H9 (cell line): ENCODE results near the gene NR1D1. TPM values are rescaled to one million over a fixed set of nuclear protein-coding genes. Genes with fewer than 3 reads are reported as not detected.
A peak's percentile ranks its signal among the peaks of the same experiment; 100 is the strongest.

Experiments
- DNase-seq: peaks from one replicate; pipeline ENCODE4 v3.0.0-alpha.2; 2017
- H2AFZ ChIP-seq: one replicate; pipeline ENCODE4 v1.6.1; 2013; ENCODE audit warnings: mild to moderate bottlenecking, low read length, control low read depth, moderate library complexity
- H2AK5ac ChIP-seq: 2 replicates; pipeline ENCODE4 v1.6.1; 2013; ENCODE audit warnings: low read length, control low read depth, mixed read lengths; ENCODE audit not compliant: insufficient read length
- H2BK120ac ChIP-seq: one replicate; pipeline ENCODE4 v1.6.1; 2013; ENCODE audit warnings: low read depth, mild to moderate bottlenecking, low read length, control low read depth, inconsistent platforms; ENCODE audit not compliant: poor library complexity, severe bottlenecking
- H2BK12ac ChIP-seq: 2 replicates; pipeline ENCODE4 v1.6.1; 2013; ENCODE audit warnings: low read length, control low read depth, mixed read lengths, low read depth; ENCODE audit not compliant: insufficient read length
- H2BK15ac ChIP-seq: 2 replicates; pipeline ENCODE4 v1.6.1; 2013; ENCODE audit warnings: low read depth, low read length, control low read depth
- H2BK20ac ChIP-seq: one replicate; pipeline ENCODE4 v1.6.1; 2013; ENCODE audit warnings: low read depth, mild to moderate bottlenecking, low read length, control low read depth, inconsistent platforms; ENCODE audit not compliant: poor library complexity, severe bottlenecking
- H2BK5ac ChIP-seq: 2 replicates; pipeline ENCODE4 v1.6.1; 2013; ENCODE audit warnings: low read length, control low read depth, mixed read lengths; ENCODE audit not compliant: insufficient read length
- H3K14ac ChIP-seq: 2 replicates; pipeline ENCODE4 v1.6.1; 2013; ENCODE audit warnings: low read length, control low read depth; ENCODE audit not compliant: insufficient read depth
- H3K18ac ChIP-seq: 2 replicates; pipeline ENCODE4 v1.6.1; 2013; ENCODE audit warnings: low read depth, mild to moderate bottlenecking, mixed read lengths, low read length, control low read depth; ENCODE audit not compliant: insufficient read length
- H3K23ac ChIP-seq: 2 replicates; pipeline ENCODE4 v1.6.1; 2013; ENCODE audit warnings: low read length, control low read depth, mixed read lengths, low read depth; ENCODE audit not compliant: insufficient read length
- H3K23me2 ChIP-seq: 2 replicates; pipeline ENCODE4 v1.6.1; 2013; ENCODE audit warnings: low read depth, mild to moderate bottlenecking, mixed read lengths, low read length, control low read depth; ENCODE audit not compliant: insufficient read length, poor library complexity, severe bottlenecking
- H3K27ac ChIP-seq: 2 replicates; pipeline ENCODE4 v1.5.1; 2013; ENCODE audit warnings: low read length, control low read depth, mixed read lengths, low read depth; ENCODE audit not compliant: insufficient read length
- H3K27me3 ChIP-seq: 2 replicates; pipeline ENCODE4 v1.6.1; 2013; ENCODE audit warnings: low read length, control low read depth, inconsistent platforms; ENCODE audit not compliant: insufficient read depth
- H3K4ac ChIP-seq: 2 replicates; pipeline ENCODE4 v1.6.1; 2013; ENCODE audit warnings: low read depth, mild to moderate bottlenecking, control low read depth, inconsistent platforms, low read length, moderate library complexity
- H3K4me1 ChIP-seq: 2 replicates; pipeline ENCODE4 v1.6.1; 2013; ENCODE audit warnings: low read length, control low read depth, inconsistent platforms; ENCODE audit not compliant: insufficient read depth
- H3K4me2 ChIP-seq: 2 replicates; pipeline ENCODE4 v1.6.1; 2013; ENCODE audit warnings: low read length, control low read depth, mixed read lengths; ENCODE audit not compliant: insufficient read length, insufficient read depth
- H3K56ac ChIP-seq: 2 replicates; pipeline ENCODE4 v1.6.1; 2013; ENCODE audit warnings: low read depth, mild to moderate bottlenecking, mixed read lengths, low read length, control low read depth; ENCODE audit not compliant: insufficient read length
- H3K79me1 ChIP-seq: 2 replicates; pipeline ENCODE4 v1.6.1; 2013; ENCODE audit warnings: low read depth, mild to moderate bottlenecking, moderate library complexity, low read length, control low read depth, inconsistent platforms; ENCODE audit not compliant: insufficient read depth, poor library complexity, severe bottlenecking
- H3K79me2 ChIP-seq: 2 replicates; pipeline ENCODE4 v1.6.1; 2013; ENCODE audit warnings: low read length, control low read depth, inconsistent platforms; ENCODE audit not compliant: insufficient read depth
- H3K9ac ChIP-seq: 2 replicates; pipeline ENCODE4 v1.6.1; 2013; ENCODE audit warnings: low read length, control low read depth, mixed read lengths; ENCODE audit not compliant: insufficient read length; ENCODE audit errors: extremely low read depth
- H3K9me3 ChIP-seq: one replicate; pipeline ENCODE4 v1.6.1; 2013; ENCODE audit warnings: low read depth, low read length, inconsistent platforms; ENCODE audit not compliant: control insufficient read depth
- H3T11ph ChIP-seq: one replicate; pipeline ENCODE4 v1.6.1; 2013; ENCODE audit warnings: mild to moderate bottlenecking, low read length, control low read depth, inconsistent platforms
- H4K20me1 ChIP-seq: one replicate; pipeline ENCODE4 v1.6.1; 2013; ENCODE audit not compliant: control insufficient read depth, insufficient read length, insufficient read depth
- H4K5ac ChIP-seq: 2 replicates; pipeline ENCODE4 v1.6.1; 2013; ENCODE audit warnings: low read depth, mild to moderate bottlenecking, mixed read lengths, low read length, control low read depth; ENCODE audit not compliant: insufficient read length
- H4K8ac ChIP-seq: replicated peaks from 2 replicates; pipeline ENCODE4 v1.6.1; 2013; ENCODE audit warnings: low read length, control low read depth, mixed read lengths, low read depth; ENCODE audit not compliant: insufficient read length
- H4K91ac ChIP-seq: 2 replicates; pipeline ENCODE4 v1.6.1; 2013; ENCODE audit warnings: low read depth, mild to moderate bottlenecking, moderate library complexity, mixed read lengths, low read length, control low read depth; ENCODE audit not compliant: insufficient read length
- H3K27ac Mint-ChIP-seq, 3 experiments: 2 replicates in 2 of 3; 3 replicates in 1 of 3; pipeline ENCODE4 v1.8.0; 2020 to 2021; ENCODE audit warnings: mixed read lengths in 3 of 3, mild to moderate bottlenecking in 1 of 3, moderate library complexity in 1 of 3
- H3K27me3 Mint-ChIP-seq: 2 replicates; pipeline ENCODE4 v1.8.0; 2021; ENCODE audit warnings: low read depth, mild to moderate bottlenecking, moderate library complexity, mixed read lengths
- H3K36me3 Mint-ChIP-seq, 3 experiments: 2 replicates in 2 of 3; 3 replicates in 1 of 3; pipeline ENCODE4 v1.8.0; 2020 to 2021; ENCODE audit warnings: low read depth in 3 of 3, mixed read lengths in 3 of 3; ENCODE audit not compliant: insufficient read depth in 1 of 3
- H3K4me1 Mint-ChIP-seq, 2 experiments: 2 replicates each; pipeline ENCODE4 v1.8.0; 2020; ENCODE audit warnings: mixed read lengths in 2 of 2
- H3K4me3 Mint-ChIP-seq, 2 experiments: 2 replicates in 1 of 2; 3 replicates in 1 of 2; pipeline ENCODE4 v1.8.0; 2020 to 2021; ENCODE audit warnings: mild to moderate bottlenecking in 2 of 2, mixed read lengths in 2 of 2, moderate library complexity in 1 of 2
- H3K9me3 Mint-ChIP-seq, 2 experiments: 2 replicates in 1 of 2; 3 replicates in 1 of 2; pipeline ENCODE4 v1.8.0; 2020; ENCODE audit warnings: mild to moderate bottlenecking in 2 of 2, mixed read lengths in 2 of 2, moderate library complexity in 1 of 2
- CTCF ChIP-seq: fragments of 200-600 bp; sonication (generic); conservative IDR thresholded peaks from 3 replicates; pipeline ENCODE4 v1.8.0; 2021; ENCODE audit warnings: antibody characterized with exemption, mild to moderate bottlenecking
- WGBS: extraction: QIAGEN DNeasy Blood & Tissue Kit; methylation state at CpG from one replicate; pipeline ENCODE4 v1.1.7; 2013; ENCODE audit warnings: missing lambda C conversion rate, low lambda C conversion rate, mixed read lengths; ENCODE audit not compliant: insufficient read length; ENCODE audit errors: extremely low coverage; 5-methylcytosine and 5-hydroxymethylcytosine counted together
- total RNA-seq: library from RNA; stranded (reverse); gene quantifications from 2 replicates; pipeline ENCODE4 v1.2.1, GENCODE V29; 2021

Gene NR1D1
- total RNA-seq, 1 experiment from 2014 or later = 8.6 TPM

- H2BK15ac ChIP-seq = no peak overlapping the region
- no peak overlapping the region for H2BK120ac ChIP-seq
- peak overlapping the region; percentile 32 for H3K9ac ChIP-seq
- H2AK5ac ChIP-seq = no peak overlapping the region
- no peak overlapping the region for H4K91ac ChIP-seq
- TF ChIP-seq CTCF = no peak
- H2BK12ac ChIP-seq = no peak overlapping the region
- peaks cover 16 to 23% of the 10 kb centered on the region in 2 experiments for H3K4me1 Mint-ChIP-seq
- no peak overlapping the region for H3K23ac ChIP-seq
- peaks cover 5% of the 10 kb centered on the region for H3K4me1 ChIP-seq
- H3K27ac ChIP-seq = no peak overlapping the region
- H4K20me1 ChIP-seq = no peaks in the 10 kb centered on the region
- no peak overlapping the region for H2BK20ac ChIP-seq
- H3K27ac Mint-ChIP-seq = peak overlapping the region in 2 of 3 experiments; percentile 10 to 15; a peak in 4 of 7 replicates
- H3K36me3 Mint-ChIP-seq = peaks cover 26 to 55% (median 49%) of the 10 kb centered on the region in 3 experiments
- H3K4me2 ChIP-seq = peak overlapping the region; percentile 69
- no peaks in the 10 kb centered on the region for H3K27me3 Mint-ChIP-seq
- no peak overlapping the region for H3K56ac ChIP-seq
- no peaks in the 10 kb centered on the region; a peak in 2 of 5 replicates for H3K9me3 Mint-ChIP-seq
- H4K8ac ChIP-seq = no peak overlapping the region
- no CpG with 5 or more reads among the region's 9 CpGs for WGBS
- H4K5ac ChIP-seq = no peak overlapping the region
- no peak overlapping the region for H3K18ac ChIP-seq
- peaks cover 19% of the 10 kb centered on the region for H3K23me2 ChIP-seq
- H2BK5ac ChIP-seq = no peak overlapping the region
- H3K79me1 ChIP-seq = peaks cover 9% of the 10 kb centered on the region
- DNase-seq = no peak
- H3K14ac ChIP-seq = no peak overlapping the region
- no peaks in the 10 kb centered on the region for H3K9me3 ChIP-seq
- peak overlapping the region; percentile 92 to 97 for H3K4me3 Mint-ChIP-seq
- H3T11ph ChIP-seq = no peak overlapping the region
- no peaks in the 10 kb centered on the region for H3K27me3 ChIP-seq
- H3K79me2 ChIP-seq = peaks cover 18% of the 10 kb centered on the region; the same call in 1 of the 2 replicates
- no peak overlapping the region for H3K4ac ChIP-seq
- H2AFZ ChIP-seq = no peak overlapping the region
Measured at GRCh38 chr17:40124279-40125141, 24.1 kb upstream of the NR1D1 start.
